GOT3 (cell line): ENCODE results near the gene STK17A.
"Not testable (repeated sequence)": the region's sequence is repeated elsewhere in the genome, so short reads cannot be mapped to it uniquely, and the experiment has no call there.

ENCODE experiments used
- DNase-seq: peaks from one replicate; lab custom pipeline; 2025; ENCODE audit warnings: mixed read lengths; lab: John Stamatoyannopoulos, UW

STK17A gene

DNA sequence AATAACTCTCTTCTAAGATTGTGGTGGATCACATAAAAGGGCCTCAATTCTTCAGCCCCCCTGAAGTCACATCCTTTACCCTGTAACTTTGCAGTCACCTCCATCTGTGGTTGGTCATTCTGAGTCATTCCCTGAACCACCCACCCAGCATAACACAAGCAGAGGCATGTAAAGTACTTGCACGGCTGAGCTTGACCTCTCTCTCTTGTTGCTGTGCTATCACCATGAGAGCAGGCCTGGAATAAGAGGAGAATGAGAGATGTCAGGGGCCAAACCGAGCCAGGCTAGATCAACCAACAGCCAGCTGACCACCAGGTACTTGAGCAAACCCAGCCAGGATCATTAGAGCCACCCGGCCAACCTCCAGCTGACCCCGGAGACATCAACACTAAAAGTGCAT is 13.5 kb upstream of the STK17A start:
- DNase-seq = no peak

DNA sequence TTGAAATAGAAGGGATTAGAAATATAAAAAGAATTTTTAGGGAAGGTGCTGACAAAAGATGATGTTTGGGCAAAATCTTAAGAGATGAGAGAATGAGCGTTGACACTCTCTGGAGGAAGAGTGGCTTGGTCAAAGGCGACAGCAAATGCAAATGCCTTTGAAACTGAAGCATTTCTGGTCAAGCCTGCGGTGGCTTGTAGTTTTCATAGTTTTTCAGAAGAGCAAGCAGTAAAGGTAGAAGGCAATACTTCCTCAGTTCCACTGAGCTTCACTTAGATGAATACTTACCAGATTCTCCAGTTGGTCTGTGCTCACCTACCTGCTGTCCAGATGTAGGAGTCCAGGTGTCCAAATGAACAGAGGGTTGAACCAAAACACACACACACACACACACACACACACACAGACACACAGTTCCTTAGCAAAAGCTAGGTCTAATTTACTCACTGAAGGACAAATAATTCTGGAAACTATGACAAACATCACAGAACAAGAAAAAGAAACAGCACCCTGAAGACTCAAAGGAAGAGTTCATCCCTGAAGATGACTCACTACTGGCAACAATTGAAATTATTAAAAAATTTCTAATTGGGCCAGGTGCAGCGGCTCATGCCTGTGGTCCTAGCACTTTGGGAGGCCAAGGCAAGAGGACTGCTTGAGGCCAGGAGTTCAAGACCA is 12.1 kb upstream of the STK17A start:
- no peak for DNase-seq

DNA sequence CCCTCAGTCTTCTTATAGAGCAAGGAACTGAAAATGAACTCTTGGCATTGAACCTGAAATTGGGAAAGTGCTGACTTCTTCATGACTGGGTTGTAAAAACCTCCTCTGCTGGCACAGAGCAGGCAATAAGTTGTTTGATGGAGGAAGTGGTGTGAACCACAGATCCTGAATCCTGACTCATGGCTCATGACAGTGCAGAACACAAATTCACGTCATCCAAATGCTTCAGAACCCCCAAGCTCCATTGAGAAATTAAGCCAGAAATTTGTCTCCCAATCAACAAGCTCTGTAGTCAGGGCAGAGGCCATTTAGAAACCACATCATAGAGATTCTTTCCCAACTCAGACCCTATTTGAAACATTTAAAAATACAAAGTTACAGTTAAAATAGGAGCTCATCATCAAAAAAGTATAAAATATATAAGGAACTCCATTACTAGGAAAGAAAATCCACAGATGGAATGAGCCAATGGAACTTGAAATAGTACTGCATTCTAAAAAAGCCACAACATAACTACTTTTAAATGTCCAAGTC is 10.3 kb upstream of the STK17A start:
- peak; percentile 82 for DNase-seq

DNA sequence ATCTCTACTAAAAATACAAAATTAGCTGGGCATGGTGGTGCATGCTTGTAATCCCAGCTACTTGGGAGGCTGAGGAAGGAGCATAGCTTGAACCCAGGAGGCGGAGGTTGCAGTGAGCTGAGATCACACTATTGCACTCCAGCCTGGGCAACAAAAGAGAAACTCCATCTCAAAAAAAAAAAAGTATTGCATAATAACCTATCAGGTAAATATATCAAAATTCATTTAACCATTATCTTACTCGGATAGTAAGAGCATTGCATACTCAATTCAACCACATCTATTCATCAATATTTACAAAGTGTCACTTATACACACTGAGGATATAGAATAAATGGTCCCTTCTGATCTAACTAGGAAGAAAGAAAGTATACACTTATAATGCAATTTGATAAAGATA is 9.1 kb upstream of the STK17A start:
- not testable (repeated sequence) for DNase-seq

DNA sequence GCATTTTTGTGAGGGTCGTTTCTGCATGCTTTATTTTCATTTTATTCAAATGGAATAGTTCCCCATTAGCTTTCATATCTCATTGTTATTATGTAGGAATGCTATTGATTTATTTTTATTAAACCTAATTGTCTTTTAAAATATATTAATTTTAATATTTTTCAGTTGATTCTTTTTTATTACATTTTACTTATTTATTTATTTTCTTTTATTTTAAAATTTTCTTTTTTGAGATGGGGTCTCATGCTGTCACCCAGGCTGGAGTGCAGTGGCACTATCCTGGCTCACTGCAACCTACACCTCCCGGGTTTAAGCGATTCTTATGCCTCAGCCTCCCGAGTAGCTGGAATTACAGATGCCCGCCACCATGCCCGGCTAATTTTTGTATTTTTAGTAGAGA is 7.4 kb upstream of the STK17A start:
- DNase-seq = no peak

DNA sequence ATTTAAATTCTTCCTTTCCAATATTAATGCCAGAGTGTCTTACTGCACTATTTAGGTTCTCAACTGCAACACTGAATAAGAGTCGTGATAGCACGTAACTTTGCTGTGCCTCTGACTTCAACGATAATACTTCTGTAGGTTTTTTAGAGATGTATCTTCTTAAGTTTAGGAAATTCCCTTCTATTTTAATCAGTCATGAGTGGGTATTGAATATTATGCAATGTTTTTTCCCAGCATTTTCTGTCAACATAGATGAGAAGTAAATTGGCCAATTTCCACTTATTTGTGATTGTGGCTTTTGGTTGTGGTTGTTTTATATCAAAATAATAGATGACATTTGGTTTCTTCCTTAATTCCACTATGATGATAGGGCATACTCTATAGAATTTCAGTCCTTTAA is 6.7 kb upstream of the STK17A start:
- no peak for DNase-seq

DNA sequence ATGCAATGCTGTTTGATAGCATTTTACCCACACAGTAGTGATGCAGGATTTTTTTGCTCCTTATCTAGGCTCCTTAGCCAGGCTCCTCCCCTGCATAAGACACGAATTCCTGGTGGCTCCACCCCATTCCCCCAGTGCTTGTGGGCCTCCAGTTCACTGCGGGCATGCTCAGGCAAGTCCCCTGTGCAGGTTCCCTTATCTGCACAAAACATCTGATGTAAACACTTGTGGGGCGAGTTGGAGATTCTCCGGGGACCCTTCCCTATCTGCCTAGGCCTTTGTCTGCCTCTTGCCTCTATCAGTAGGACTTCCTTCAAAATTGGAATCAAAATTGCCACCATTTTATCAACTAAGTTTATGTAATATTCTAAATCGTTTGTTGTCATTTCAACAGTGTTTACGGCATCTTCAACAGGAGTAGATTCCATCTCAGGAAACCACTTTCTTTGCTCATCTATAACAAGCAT is 5.4 kb upstream of the STK17A start:
- DNase-seq = no peak

DNA sequence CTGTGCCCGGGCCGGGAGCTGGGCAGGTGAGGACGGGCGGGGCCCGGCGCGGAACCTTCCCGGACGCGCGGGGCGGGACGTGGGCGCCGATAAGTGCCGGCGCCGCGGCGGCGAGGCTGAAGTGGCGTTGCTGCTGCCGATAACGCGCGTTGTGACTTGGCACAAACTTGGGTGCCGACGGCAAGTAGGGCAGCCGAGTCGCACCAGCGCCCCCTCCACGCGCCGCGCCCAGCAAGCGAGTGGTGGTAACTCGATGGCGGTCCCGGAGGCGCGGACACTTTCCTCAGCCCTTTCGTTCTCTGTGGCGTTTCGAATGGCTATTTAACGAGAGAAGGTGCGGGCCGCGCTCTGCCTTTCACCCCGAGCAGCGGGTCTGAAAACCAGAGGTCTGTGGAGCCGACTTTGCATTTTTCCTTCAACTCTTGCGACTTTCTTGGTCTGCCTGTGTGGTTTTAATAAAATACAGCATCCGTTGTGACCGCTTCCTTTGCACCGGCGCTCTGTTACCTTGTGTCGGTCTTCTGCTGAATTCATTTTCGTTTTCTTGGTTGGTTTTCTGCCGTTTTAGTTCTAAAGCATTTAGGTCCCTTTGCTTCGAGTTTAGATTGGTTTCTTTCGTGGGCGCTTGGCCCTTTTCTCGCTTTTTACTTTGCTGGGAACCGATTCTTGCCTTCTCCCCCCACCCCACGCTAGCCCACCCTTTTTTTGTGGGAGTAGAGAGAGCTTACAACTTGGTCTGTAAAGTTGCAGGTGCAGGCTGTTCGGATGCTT is 701 bp downstream of the STK17A start:
- peak; percentile 65 for DNase-seq

DNA sequence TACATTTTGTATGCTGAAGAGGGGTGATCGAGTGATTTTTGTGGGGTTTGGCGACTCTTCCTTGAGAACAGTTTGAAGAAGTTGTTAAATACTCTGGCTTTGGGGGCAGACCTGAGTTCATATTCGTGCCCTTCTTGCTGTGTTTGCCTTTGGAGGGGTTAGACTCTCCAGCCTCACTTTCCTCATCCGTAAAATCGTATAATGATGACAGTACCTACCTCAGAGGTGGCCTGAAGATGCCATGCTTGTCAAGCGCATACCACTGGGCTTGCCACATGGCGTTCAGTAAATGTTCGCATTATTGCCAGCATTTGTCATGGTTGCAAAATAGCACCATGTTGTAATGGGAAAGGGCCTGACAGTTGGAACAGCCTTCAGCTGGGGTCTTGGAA is 1.3 kb downstream of the STK17A start:
- peak; percentile 25 for DNase-seq

DNA sequence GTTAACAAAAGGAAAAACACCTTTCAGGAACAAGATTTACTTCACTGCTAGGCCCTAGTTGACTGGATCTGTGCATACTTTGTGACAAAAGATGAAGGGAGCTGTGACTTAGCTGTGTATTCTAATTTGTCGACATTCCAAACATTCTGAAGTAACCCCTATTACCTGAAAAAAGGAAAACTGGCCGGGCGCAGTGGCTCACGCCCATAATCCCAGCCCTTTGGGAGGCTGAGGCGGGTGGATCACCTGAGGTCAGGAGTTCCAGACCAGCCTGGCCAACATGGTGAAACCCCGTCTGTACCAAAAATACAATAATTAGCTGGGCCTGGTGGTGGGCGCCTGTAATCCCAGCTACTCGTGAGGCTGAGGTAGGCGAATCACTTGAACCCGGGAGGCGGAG is 1.8 kb downstream of the STK17A start:
- not testable (repeated sequence) for DNase-seq

DNA sequence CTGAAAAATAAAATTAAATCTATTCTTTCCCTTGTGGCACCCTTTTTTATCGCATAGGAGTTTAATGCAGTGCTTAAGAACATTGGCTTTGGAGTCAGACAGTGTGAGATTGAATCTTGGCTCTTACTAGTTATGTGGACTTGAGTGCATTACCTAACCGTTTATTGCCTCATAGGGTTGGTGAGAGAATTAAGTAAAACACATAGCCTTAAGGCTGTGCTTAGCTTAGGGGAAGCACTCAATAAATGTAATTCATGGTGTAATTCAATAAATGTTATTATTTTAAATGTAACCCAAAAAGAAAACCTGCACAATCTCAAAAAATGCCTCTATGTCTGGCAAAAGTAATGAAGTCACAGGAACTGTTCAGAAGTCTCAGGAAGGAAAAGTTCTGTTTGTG is 2.7 kb downstream of the STK17A start:
- DNase-seq = no peak

DNA sequence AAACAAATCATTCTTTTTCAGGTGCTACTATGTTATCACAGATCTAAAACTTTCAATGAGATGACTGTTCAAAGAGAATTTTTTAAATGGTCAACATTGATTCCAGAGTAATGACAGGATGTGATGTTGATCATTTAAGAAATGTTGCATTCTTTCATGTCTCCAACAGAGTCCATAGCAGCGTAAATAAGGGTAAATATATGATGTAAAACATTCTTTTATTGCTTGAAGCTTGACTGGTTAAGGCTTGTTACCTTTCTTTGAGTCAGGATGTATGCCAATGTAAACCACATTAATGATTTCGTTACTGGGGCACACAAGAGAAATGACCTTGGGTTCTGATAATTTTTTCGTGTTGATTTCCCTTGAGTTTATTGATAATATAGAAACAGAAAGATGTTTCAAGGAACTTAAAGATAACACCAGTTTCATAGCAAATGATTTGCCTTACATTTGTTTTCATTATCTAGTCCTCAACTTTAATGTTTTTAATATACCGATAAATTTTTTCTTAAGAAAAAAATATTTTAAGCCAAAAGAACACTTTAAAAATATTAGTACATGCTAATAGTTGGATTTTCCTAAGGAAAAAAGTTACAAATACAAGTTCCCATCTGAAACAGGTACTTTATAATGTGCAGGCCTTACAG is 3.5 kb downstream of the STK17A start:
- no peak for DNase-seq

DNA sequence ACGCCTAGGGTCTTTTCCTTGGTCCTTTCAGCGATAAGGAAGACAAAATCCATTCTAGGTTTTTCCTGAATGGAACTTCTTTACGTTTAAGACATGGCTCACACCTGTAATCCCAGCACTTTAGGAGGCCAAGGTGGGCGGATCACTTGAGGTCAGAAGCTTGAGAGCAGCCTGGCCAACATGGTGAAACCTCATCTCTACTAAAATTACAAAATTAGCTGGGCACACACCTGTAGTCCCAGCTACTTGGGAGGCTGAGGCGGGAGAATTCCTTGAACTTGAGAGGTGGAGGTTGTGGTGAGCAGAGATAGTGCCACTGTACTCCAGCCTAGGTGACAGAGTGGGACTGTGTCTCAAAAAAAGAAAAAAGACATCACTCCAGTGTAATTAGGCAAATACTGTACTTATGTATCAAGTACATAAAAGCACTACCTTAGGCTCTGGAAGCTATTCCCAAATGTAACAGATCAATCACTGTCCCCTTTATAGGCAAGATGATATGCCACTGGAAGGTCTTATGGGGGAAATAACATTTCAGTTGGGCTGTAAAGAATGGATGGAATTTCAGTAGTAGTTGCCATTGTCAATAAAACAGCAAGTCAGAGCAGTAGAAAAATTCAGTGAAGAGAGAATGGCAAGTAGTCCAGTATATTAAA is 5.7 kb downstream of the STK17A start:
- DNase-seq = no peak

DNA sequence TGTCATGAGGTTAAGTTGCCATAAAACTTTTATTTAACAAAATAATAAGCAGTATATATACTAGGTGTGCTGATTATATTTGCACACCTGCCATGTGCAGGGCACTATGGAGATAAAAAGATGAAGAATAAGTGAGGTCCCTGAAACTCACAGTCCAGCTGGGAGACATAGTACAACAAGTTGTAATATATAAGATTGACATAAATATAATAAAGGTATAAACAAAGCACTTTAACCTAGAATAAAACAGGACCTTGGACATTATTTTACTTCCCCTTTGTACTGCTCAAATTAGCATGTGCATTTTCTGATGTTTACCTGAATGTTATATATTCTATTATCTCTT is 6.2 kb downstream of the STK17A start:
- no peak for DNase-seq

DNA sequence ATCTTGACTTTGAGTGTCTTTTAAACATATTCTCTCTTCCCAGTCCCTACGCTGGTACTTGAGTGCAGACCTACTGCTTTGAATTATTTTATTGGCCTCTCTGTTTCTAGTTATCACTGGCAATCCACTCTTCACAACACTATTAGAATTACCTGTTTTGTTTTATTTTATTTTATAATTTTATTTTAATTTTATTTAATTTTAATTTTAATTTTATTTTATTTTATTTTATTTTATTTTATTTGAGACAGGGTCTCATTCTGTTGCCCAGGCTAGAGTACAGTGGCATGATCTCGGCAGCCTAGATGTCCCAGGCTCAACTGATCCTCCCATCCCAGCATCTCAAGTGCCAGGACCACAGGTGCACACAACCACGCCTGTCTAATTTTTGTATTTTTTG is 6.8 kb downstream of the STK17A start:
- no peak for DNase-seq

DNA sequence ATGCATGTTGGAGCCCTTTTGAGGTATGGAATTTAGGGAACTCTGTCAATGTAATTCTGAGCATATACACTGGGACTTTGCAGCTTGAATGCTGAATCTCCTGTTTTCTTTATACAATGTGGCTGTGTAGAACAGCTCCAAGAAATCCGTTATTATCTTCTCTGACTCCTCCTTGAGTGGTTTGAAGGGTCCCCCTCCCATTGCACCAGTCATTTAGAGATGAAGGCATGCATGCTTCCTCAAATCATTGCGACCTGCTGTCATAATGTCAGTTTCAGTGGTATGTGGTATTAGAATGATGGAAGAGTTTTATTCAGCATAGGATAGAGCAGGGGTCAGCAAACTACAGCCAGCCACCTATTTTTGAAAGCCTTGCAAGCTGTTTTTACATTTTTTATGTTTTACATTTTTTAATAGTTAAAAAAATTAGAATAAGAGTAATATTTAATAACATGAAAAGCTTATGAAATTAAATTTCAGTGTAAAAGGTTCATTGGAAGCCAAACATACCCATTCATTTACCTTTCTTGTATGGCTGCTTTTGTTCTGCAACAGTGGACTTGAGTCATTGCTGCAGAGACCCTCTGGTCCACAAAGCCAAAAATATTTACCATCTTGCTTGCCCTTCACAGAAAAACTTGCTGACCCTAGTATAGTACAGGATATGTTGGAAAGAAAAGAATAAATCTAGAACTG is 8.1 kb downstream of the STK17A start:
- no peak for DNase-seq

DNA sequence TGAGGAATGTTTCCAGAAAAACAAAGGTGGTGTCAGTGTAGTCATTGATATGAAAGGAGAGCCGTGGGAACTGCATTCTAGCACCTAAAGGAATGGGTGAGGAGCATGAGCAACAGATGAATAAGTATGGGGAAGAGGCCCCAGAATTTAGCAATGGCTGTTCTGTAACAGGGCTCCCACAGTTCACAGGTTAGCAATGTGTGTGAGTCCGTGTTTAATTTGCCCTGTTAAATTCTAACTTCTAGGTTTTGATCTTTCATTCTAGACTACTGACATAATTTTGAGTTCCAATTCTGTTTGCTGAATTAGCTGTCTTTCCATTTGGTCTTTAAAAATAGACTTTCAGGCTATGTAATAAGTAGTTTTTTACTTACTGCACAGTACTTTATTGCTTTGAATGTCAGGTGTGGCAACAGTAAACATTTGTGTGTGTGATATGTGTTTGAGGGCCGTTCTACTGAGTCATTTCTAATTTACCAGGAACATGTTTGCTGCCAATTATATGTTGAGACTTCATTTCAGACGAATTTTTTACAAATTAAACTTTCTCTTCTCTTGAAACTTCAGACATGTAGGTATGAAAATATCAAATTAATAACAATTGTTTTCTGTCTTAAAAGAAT is 8.8 kb downstream of the STK17A start:
- DNase-seq = no peak

DNA sequence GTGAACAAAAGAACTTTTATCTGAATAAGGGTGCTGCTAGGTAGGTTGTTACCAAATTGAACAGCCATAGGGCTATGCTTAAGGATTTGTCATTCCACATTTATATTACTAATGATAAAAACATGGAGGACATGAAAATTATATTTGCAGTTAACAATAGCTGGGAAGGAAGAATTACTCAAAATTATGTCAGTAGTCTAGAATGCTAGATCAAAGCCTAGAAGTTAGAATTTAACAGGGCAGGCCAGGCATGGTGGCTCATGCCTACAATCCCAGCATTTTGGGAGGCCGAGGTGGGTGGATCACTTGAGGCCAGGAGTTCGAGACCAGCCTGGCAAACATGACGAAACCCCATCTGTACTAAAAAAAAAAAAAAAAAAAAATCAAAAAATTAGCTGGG is 9.4 kb downstream of the STK17A start:
- no peak for DNase-seq

DNA sequence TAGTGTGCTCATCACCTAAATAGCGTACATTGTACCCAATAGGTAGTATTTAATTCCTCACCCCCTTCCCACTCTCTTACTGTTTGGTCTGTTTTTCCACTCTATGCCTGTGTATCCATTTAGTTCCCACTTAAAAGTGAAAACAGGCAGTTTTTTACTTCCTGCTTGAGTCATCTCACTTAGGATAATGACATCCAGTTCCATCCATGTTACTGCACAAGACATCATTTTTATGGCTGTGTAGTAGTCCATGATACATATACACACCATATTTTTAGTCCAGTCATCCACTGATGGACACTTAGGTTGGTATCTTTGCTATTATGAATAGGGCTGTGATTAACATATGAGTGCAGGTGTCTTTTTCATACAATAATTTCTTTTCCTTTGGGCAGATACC is 10.1 kb downstream of the STK17A start:
- DNase-seq = no peak

DNA sequence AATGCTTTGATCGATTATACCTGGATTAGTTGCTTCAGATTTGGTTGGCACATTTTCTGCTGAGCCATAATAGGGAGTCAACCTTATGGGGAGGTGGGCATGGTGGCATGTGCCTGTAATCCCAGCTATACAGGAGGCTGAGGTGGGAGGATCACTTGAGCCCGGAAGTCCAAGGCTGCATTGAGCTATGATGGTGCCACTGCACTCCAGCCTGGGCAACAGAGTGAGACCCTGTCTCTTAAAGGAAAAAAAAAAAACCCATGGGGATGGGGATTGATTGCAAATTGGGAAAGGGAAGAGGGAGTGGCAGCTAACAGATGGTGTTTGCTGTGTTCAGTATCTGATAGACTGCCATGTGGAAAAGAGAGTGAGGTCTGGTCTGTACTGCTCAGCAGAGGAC is 11.1 kb downstream of the STK17A start:
- DNase-seq = no peak

DNA sequence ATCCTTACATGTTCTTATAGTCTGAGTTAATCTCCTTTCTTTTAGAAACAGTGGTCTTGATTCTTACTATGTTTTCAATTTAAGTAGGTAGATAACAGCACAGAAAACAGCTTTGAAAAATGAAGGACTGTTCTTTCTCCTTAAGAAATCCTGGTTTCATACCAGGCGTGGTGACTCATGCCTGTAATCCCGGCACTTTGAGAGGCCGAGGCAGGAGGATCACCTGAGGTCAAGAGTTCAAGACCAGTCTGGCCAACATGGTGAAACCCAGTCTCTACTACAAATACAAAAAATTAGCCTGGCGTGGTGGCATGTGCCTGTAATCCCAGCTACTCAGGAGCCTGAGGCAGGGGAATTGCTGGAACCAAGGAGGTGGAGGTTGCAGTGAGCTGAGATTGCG is 13.5 kb downstream of the STK17A start:
- DNase-seq = not testable (repeated sequence)
